ENCODE results near the gene DNAL1.

Gene DNAL1

GRCh38 chr14:73750531-73750901 is 105.7 kb downstream of the DNAL1 start:
- Histone ChIP-seq H3K79me2 (ENCODE audit: insufficient read depth, low read length) (peaks cover 100% of the 10 kb centered on the region), H3K4me1 (ENCODE audit: insufficient read depth, low read length, severe bottlenecking) (peaks cover 96% of the 10 kb centered on the region), H3K9me3 (ENCODE audit: low read length) (no peaks in the 10 kb centered on the region), H3K4me2 (ENCODE audit: low read length) (no peak overlapping the region; the same call in 1 of the 2 replicates), H3K27ac (ENCODE audit: low read depth, low read length, poor library complexity, severe bottlenecking) (no peak overlapping the region), H3K9ac (ENCODE audit: low read length) (no peak overlapping the region), H3K27me3 (ENCODE audit: insufficient read depth, low read length) (no peaks in the 10 kb centered on the region), H3K9me2 (ENCODE audit: low read depth, low read length) (no peaks in the 10 kb centered on the region), H3K36me3 (ENCODE audit: insufficient read depth, low read length) (peaks cover 14% of the 10 kb centered on the region), H3F3A (ENCODE audit: insufficient read depth, low read length) (no peaks in the 10 kb centered on the region), H2AFZ (ENCODE audit: low read length) (no peak overlapping the region), H4K20me1 (ENCODE audit: insufficient read depth, low read length) (no peaks in the 10 kb centered on the region; the same call in 1 of the 2 replicates), H3K4me3 (ENCODE audit: low read depth, low read length, poor library complexity, severe bottlenecking) (no peak overlapping the region)
- TF ChIP-seq, protein P1, sequence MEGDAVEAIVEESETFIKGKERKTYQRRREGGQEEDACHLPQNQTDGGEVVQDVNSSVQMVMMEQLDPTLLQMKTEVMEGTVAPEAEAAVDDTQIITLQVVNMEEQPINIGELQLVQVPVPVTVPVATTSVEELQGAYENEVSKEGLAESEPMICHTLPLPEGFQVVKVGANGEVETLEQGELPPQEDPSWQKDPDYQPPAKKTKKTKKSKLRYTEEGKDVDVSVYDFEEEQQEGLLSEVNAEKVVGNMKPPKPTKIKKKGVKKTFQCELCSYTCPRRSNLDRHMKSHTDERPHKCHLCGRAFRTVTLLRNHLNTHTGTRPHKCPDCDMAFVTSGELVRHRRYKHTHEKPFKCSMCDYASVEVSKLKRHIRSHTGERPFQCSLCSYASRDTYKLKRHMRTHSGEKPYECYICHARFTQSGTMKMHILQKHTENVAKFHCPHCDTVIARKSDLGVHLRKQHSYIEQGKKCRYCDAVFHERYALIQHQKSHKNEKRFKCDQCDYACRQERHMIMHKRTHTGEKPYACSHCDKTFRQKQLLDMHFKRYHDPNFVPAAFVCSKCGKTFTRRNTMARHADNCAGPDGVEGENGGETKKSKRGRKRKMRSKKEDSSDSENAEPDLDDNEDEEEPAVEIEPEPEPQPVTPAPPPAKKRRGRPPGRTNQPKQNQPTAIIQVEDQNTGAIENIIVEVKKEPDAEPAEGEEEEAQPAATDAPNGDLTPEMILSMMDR (IDR thresholded peaks at IDR 0.05; ENCODE audit: low read length), result no peak
- TF ChIP-seq EZH2 (IDR thresholded peaks at IDR 0.05; ENCODE audit: borderline replicate concordance, low read length), result no peak

GRCh38 chr14:73751157-73751691 is 106.4 kb downstream of the DNAL1 start:
- H3K36me3 ChIP-seq (ENCODE audit: insufficient read depth, low read length), result peaks cover 14% of the 10 kb centered on the region
- peaks cover 100% of the 10 kb centered on the region for H3K79me2 ChIP-seq (ENCODE audit: insufficient read depth, low read length)
- no peak overlapping the region for H3K4me3 ChIP-seq (ENCODE audit: low read depth, low read length, poor library complexity, severe bottlenecking)
- no peak overlapping the region for H3K4me2 ChIP-seq (ENCODE audit: low read length)
- no peaks in the 10 kb centered on the region for H3K9me3 ChIP-seq (ENCODE audit: low read length)
- no peak overlapping the region for H2AFZ ChIP-seq (ENCODE audit: low read length)
- no peaks in the 10 kb centered on the region; the same call in 1 of the 2 replicates for H4K20me1 ChIP-seq (ENCODE audit: insufficient read depth, low read length)
- no peaks in the 10 kb centered on the region for H3F3A ChIP-seq (ENCODE audit: insufficient read depth, low read length)
- no peak for TF ChIP-seq EZH2 (IDR thresholded peaks at IDR 0.05; ENCODE audit: borderline replicate concordance, low read length)
- TF ChIP-seq, protein P1 (IDR thresholded peaks at IDR 0.05; ENCODE audit: low read length), result no peak
- no peaks in the 10 kb centered on the region for H3K9me2 ChIP-seq (ENCODE audit: low read depth, low read length)
- peaks cover 96% of the 10 kb centered on the region for H3K4me1 ChIP-seq (ENCODE audit: insufficient read depth, low read length, severe bottlenecking)
- H3K9ac ChIP-seq (ENCODE audit: low read length), result no peak overlapping the region
- H3K27ac ChIP-seq (ENCODE audit: low read depth, low read length, poor library complexity, severe bottlenecking), result peak overlapping the region; percentile 82
- H3K27me3 ChIP-seq (ENCODE audit: insufficient read depth, low read length), result no peaks in the 10 kb centered on the region

DNA sequence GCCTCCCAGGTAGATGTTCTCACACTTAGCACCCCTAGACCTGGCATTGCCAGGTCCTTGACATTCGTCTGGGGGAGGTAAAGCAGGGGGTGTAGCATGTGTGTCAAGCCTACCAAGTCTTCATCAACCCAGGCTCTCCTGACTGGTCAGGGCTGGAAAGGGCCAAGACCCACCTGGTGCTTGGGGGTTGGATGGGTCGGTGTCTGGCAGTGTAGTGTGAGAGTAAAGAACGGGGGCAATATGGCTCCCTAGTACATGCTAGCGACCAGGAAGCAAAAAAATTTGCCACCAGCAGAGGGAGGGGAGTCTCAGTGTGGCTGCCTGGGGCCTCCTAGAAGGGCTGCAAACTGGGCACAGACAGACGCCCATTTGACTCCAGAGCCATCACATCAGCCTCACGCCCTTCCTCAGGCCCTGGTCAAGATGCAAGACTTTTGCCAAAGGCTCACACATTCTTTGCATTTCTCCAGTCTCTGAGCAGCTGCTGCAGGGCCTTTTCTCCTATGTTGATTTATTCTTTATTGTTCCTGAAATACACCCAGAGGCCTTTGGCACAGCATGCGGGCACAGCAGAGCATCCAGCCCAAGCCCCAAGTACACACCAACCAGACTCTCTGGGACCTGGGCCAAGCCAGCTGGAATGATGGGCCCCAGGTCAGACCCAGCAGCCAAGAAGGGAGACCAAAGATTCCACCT is 107.7 kb downstream of the DNAL1 start:
- peak overlapping the region; percentile 92; the same call in 1 of the 2 replicates for H3K4me2 ChIP-seq (ENCODE audit: low read length)
- H3K9ac ChIP-seq (ENCODE audit: low read length), result peak overlapping the region; percentile 57; the same call in 1 of the 2 replicates
- no peaks in the 10 kb centered on the region for H3F3A ChIP-seq (ENCODE audit: insufficient read depth, low read length)
- H3K4me1 ChIP-seq (ENCODE audit: insufficient read depth, low read length, severe bottlenecking), result peaks cover 96% of the 10 kb centered on the region
- H3K79me2 ChIP-seq (ENCODE audit: insufficient read depth, low read length), result peaks cover 100% of the 10 kb centered on the region
- peak overlapping the region; percentile 82 for H3K27ac ChIP-seq (ENCODE audit: low read depth, low read length, poor library complexity, severe bottlenecking)
- H2AFZ ChIP-seq (ENCODE audit: low read length), result no peak overlapping the region
- peaks cover 8% of the 10 kb centered on the region for H3K36me3 ChIP-seq (ENCODE audit: insufficient read depth, low read length)
- H4K20me1 ChIP-seq (ENCODE audit: insufficient read depth, low read length), result no peaks in the 10 kb centered on the region; the same call in 1 of the 2 replicates
- no peak overlapping the region for H3K4me3 ChIP-seq (ENCODE audit: low read depth, low read length, poor library complexity, severe bottlenecking)
- H3K9me2 ChIP-seq (ENCODE audit: low read depth, low read length), result no peaks in the 10 kb centered on the region
- H3K27me3 ChIP-seq (ENCODE audit: insufficient read depth, low read length), result no peaks in the 10 kb centered on the region
- no peaks in the 10 kb centered on the region for H3K9me3 ChIP-seq (ENCODE audit: low read length)
- no peak for TF ChIP-seq EZH2 (IDR thresholded peaks at IDR 0.05; ENCODE audit: borderline replicate concordance, low read length)
- TF ChIP-seq, protein P1 (IDR thresholded peaks at IDR 0.05; ENCODE audit: low read length), result peak; percentile 44; the same call in 1 of the 2 replicates
